Effector memory CD8-positive, alpha-beta T cell (primary cell): ENCODE results near the gene CCM2.

Experiments used
- ATAC-seq: fragments of 150-1000 bp; cut with Tn5 transposase; replicated peaks from 2 replicates; pipeline ENCODE4 v1.10.0; 2021; ENCODE audit warnings: mild to moderate bottlenecking, moderate library complexity
- DNase-seq, 3 experiments: peaks; one replicate each; pipeline ENCODE4 v3.0.0; 2021
- H3K27ac Mint-ChIP-seq, 2 donors: one replicate each; pipeline ENCODE4 v1.8.0; 2022; ENCODE audit warnings: mild to moderate bottlenecking in 2 of 2, mixed read lengths in 2 of 2, moderate library complexity in 2 of 2
- H3K27me3 Mint-ChIP-seq, 2 donors: one replicate each; pipeline ENCODE4 v1.8.0; 2022; ENCODE audit warnings: mixed read lengths in 2 of 2
- H3K36me3 Mint-ChIP-seq: one replicate; pipeline ENCODE4 v1.8.0; 2022; ENCODE audit warnings: mild to moderate bottlenecking, moderate library complexity, mixed read lengths; ENCODE audit not compliant: insufficient read depth
- H3K4me1 Mint-ChIP-seq, 2 donors: one replicate each; pipeline ENCODE4 v1.8.0; 2022; ENCODE audit warnings: low read depth in 2 of 2, mixed read lengths in 2 of 2
- H3K4me3 Mint-ChIP-seq, 2 donors: one replicate each; pipeline ENCODE4 v1.8.0; 2022; ENCODE audit warnings: mild to moderate bottlenecking in 2 of 2, mixed read lengths in 2 of 2, moderate library complexity in 2 of 2
- H3K9me3 Mint-ChIP-seq, 2 donors: one replicate each; pipeline ENCODE4 v1.8.0; 2022; ENCODE audit warnings: mixed read lengths in 2 of 2

Gene CCM2

GRCh38 chr7:45068236-45069023 lies 68.4 kb downstream of the CCM2 start:
- H3K36me3 Mint-ChIP-seq = peaks cover 87% of the 10 kb centered on the region
- H3K4me3 Mint-ChIP-seq = no peak overlapping the region
- ATAC-seq = no peak
- no peaks in the 10 kb centered on the region for H3K27me3 Mint-ChIP-seq
- no peaks in the 10 kb centered on the region for H3K9me3 Mint-ChIP-seq
- DNase-seq = no peak
- peaks cover 19 to 26% of the 10 kb centered on the region in 2 donors for H3K4me1 Mint-ChIP-seq
- H3K27ac Mint-ChIP-seq = peak overlapping the region; percentile 67 to 80

- Mint-ChIP-seq H3K27me3 (no peaks in the 10 kb centered on the region), H3K27ac (peak overlapping the region; percentile 67 to 80), H3K4me1 (peaks cover 15 to 29% of the 10 kb centered on the region in 2 donors), H3K36me3 (peaks cover 84% of the 10 kb centered on the region), H3K9me3 (no peaks in the 10 kb centered on the region), H3K4me3 (no peak overlapping the region)
- no peak for DNase-seq
- no peak for ATAC-seq
Observed at GRCh38 chr7:45069444-45070253, 69.6 kb downstream of the CCM2 start.

GRCh38 chr7:45070254-45070642 lies 70.2 kb downstream of the CCM2 start:
- Mint-ChIP-seq H3K27me3 (no peaks in the 10 kb centered on the region), H3K27ac (no peak overlapping the region), H3K36me3 (peaks cover 82% of the 10 kb centered on the region), H3K9me3 (no peaks in the 10 kb centered on the region), H3K4me3 (no peak overlapping the region), H3K4me1 (peaks cover 17 to 33% of the 10 kb centered on the region in 2 donors)
- ATAC-seq (no peak), DNase-seq (no peak)

GRCh38 chr7:45071528-45071927 lies 71.5 kb downstream of the CCM2 start:
- Mint-ChIP-seq H3K27ac (peak overlapping the region in 1 of 2 donors; percentile 28), H3K4me1 (peaks cover 10 to 31% of the 10 kb centered on the region in 2 donors), H3K9me3 (no peaks in the 10 kb centered on the region), H3K4me3 (no peak overlapping the region), H3K27me3 (no peaks in the 10 kb centered on the region), H3K36me3 (peaks cover 70% of the 10 kb centered on the region)
- no peak for ATAC-seq
- DNase-seq = no peak

- Mint-ChIP-seq H3K4me3 (no peak overlapping the region), H3K27ac (peak overlapping the region in 1 of 2 donors; percentile 86), H3K27me3 (no peaks in the 10 kb centered on the region), H3K36me3 (peaks cover 62% of the 10 kb centered on the region), H3K9me3 (no peaks in the 10 kb centered on the region), H3K4me1 (peaks cover 10 to 31% of the 10 kb centered on the region in 2 donors)
- ATAC-seq (no peak), DNase-seq (no peak)
Observed at GRCh38 chr7:45072131-45073030, 72.4 kb downstream of the CCM2 start.

GRCh38 chr7:45073031-45073785 lies 73.2 kb downstream of the CCM2 start:
- Mint-ChIP-seq H3K9me3 (no peaks in the 10 kb centered on the region), H3K27me3 (no peaks in the 10 kb centered on the region), H3K4me3 (no peak overlapping the region), H3K4me1 (peaks cover 14 to 28% of the 10 kb centered on the region in 2 donors), H3K36me3 (peaks cover 60% of the 10 kb centered on the region), H3K27ac (peak overlapping the region in 1 of 2 donors; percentile 86)
- DNase-seq (no peak), ATAC-seq (no peak)

- Mint-ChIP-seq H3K36me3 (peaks cover 52% of the 10 kb centered on the region), H3K27ac (peak overlapping the region in 1 of 2 donors; percentile 86), H3K9me3 (no peaks in the 10 kb centered on the region), H3K27me3 (no peaks in the 10 kb centered on the region), H3K4me1 (peaks cover 7 to 23% of the 10 kb centered on the region in 2 donors), H3K4me3 (peak overlapping the region in 1 of 2 donors; percentile 10)
- no peak for ATAC-seq
- DNase-seq = no peak
Observed at GRCh38 chr7:45073786-45074527, 74.0 kb downstream of the CCM2 start.

GRCh38 chr7:45074528-45075354 lies 74.7 kb downstream of the CCM2 start:
- Mint-ChIP-seq H3K4me1 (peaks cover 7 to 22% of the 10 kb centered on the region in 2 donors), H3K4me3 (peak overlapping the region in 1 of 2 donors; percentile 10), H3K27ac (no peak overlapping the region), H3K36me3 (peaks cover 45% of the 10 kb centered on the region), H3K9me3 (no peaks in the 10 kb centered on the region), H3K27me3 (no peaks in the 10 kb centered on the region)
- DNase-seq = no peak
- no peak for ATAC-seq

- no peaks in the 10 kb centered on the region for H3K27me3 Mint-ChIP-seq
- no peak for ATAC-seq
- no peak for DNase-seq
- H3K9me3 Mint-ChIP-seq = no peaks in the 10 kb centered on the region
- H3K27ac Mint-ChIP-seq = no peak overlapping the region
- H3K4me1 Mint-ChIP-seq = peaks cover 7 to 22% of the 10 kb centered on the region in 2 donors
- H3K36me3 Mint-ChIP-seq = peaks cover 42% of the 10 kb centered on the region
- no peak overlapping the region for H3K4me3 Mint-ChIP-seq
Observed at GRCh38 chr7:45075355-45075644, 75.3 kb downstream of the CCM2 start.

GRCh38 chr7:45075871-45076796 lies 76.1 kb downstream of the CCM2 start:
- Mint-ChIP-seq H3K9me3 (no peaks in the 10 kb centered on the region), H3K27me3 (no peaks in the 10 kb centered on the region), H3K4me1 (peaks cover 7 to 22% of the 10 kb centered on the region in 2 donors), H3K4me3 (no peak overlapping the region), H3K36me3 (peaks cover 35% of the 10 kb centered on the region), H3K27ac (no peak overlapping the region)
- DNase-seq = no peak
- ATAC-seq = no peak

GRCh38 chr7:45076946-45077345 lies 76.9 kb downstream of the CCM2 start:
- H3K9me3 Mint-ChIP-seq = no peaks in the 10 kb centered on the region
- no peak overlapping the region for H3K4me3 Mint-ChIP-seq
- DNase-seq = no peak
- peak overlapping the region in 1 of 2 donors; percentile 89 for H3K27ac Mint-ChIP-seq
- ATAC-seq = no peak
- H3K4me1 Mint-ChIP-seq = peaks cover 7 to 20% of the 10 kb centered on the region in 2 donors
- H3K27me3 Mint-ChIP-seq = no peaks in the 10 kb centered on the region
- H3K36me3 Mint-ChIP-seq = peaks cover 27% of the 10 kb centered on the region
